DMS114 treated with DMSO at 0.1 percent for 48 hours (cell line): ENCODE results near the gene BICD2.
"Not testable (repeated sequence)": the region's sequence is repeated elsewhere in the genome, so short reads cannot be mapped to it uniquely, and the experiment has no call there.

Experiments
- DNase-seq: peaks from one replicate; lab custom pipeline; 2025; ENCODE audit not compliant: unreplicated experiment; lab: John Stamatoyannopoulos, UW

BICD2 gene

GRCh38 chr9:92764381-92764987 lies at the start of gene BICD2:
Gene BICD2, minus strand, starts transcription at chr9:92764833. Its CDS starts 89 bp downstream, at chr9:92764744.
- no peak for DNase-seq

- DNase-seq, result not testable (repeated sequence)
These were observed 45.1 kb upstream of the BICD2 start for GRCh38 chr9:92809629-92810326.

- peak; percentile 16 for DNase-seq
These were observed 44.3 kb upstream of the BICD2 start for GRCh38 chr9:92808726-92809451.

- DNase-seq, result no peak
These were observed 43.4 kb upstream of the BICD2 start for GRCh38 chr9:92807757-92808725.

GRCh38 chr9:92807031-92807756 lies 42.6 kb upstream of the BICD2 start:
- DNase-seq, result no peak

GRCh38 chr9:92804727-92805126 lies 40.1 kb upstream of the BICD2 start:
- no peak for DNase-seq

- DNase-seq, result no peak
These were observed 33.7 kb upstream of the BICD2 start for GRCh38 chr9:92798358-92798757.

GRCh38 chr9:92796337-92796804 lies 31.7 kb upstream of the BICD2 start:
- not testable (repeated sequence) for DNase-seq

- DNase-seq, result no peak
These were observed 31.1 kb upstream of the BICD2 start for GRCh38 chr9:92795598-92796336.

- no peak for DNase-seq
These were observed 30.4 kb upstream of the BICD2 start for GRCh38 chr9:92795000-92795399.

- DNase-seq, result no peak
These were observed 29.8 kb upstream of the BICD2 start for GRCh38 chr9:92794426-92794825.

- DNase-seq, result peak; percentile 41
These were observed 26.2 kb upstream of the BICD2 start for GRCh38 chr9:92790542-92791527.

- DNase-seq, result no peak
These were observed 21.7 kb upstream of the BICD2 start for GRCh38 chr9:92786298-92786697.

- DNase-seq, result no peak
These were observed 17.3 kb upstream of the BICD2 start for GRCh38 chr9:92781899-92782298.

GRCh38 chr9:92780206-92780605 lies 15.6 kb upstream of the BICD2 start:
- no peak for DNase-seq

- DNase-seq, result no peak
These were observed 10.8 kb upstream of the BICD2 start for GRCh38 chr9:92775466-92775865.

GRCh38 chr9:92774274-92774673 lies 9.6 kb upstream of the BICD2 start:
- no peak for DNase-seq

GRCh38 chr9:92773810-92774209 lies 9.2 kb upstream of the BICD2 start:
- DNase-seq, result no peak
